ENCODE data around the gene CWF19L1.
"Not testable (repeated sequence)": the region's sequence is repeated elsewhere in the genome, so short reads cannot be mapped to it uniquely, and the experiment has no call there.

- TF ChIP-seq, protein P1, sequence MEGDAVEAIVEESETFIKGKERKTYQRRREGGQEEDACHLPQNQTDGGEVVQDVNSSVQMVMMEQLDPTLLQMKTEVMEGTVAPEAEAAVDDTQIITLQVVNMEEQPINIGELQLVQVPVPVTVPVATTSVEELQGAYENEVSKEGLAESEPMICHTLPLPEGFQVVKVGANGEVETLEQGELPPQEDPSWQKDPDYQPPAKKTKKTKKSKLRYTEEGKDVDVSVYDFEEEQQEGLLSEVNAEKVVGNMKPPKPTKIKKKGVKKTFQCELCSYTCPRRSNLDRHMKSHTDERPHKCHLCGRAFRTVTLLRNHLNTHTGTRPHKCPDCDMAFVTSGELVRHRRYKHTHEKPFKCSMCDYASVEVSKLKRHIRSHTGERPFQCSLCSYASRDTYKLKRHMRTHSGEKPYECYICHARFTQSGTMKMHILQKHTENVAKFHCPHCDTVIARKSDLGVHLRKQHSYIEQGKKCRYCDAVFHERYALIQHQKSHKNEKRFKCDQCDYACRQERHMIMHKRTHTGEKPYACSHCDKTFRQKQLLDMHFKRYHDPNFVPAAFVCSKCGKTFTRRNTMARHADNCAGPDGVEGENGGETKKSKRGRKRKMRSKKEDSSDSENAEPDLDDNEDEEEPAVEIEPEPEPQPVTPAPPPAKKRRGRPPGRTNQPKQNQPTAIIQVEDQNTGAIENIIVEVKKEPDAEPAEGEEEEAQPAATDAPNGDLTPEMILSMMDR (IDR thresholded peaks at IDR 0.05; ENCODE audit: extremely low read depth in 1 of 2, insufficient read depth in 1 of 2, low read depth in 1 of 2, low read length in 2 of 2), result not testable (repeated sequence)
- not testable (repeated sequence) for TF ChIP-seq FOS (IDR thresholded peaks at IDR 0.05; ENCODE audit: borderline replicate concordance, insufficient read depth, low read length)
Observed at GRCh38 chr10:100276971-100277370, 9.5 kb upstream of the CWF19L1 start.

Measured in endothelial cell of umbilical vein (primary cell).